ENCODE results near the gene ZNF576.
"Not testable (repeated sequence)": the region's sequence is repeated elsewhere in the genome, so short reads cannot be mapped to it uniquely, and the experiment has no call there.

ZNF576 gene, protein sequence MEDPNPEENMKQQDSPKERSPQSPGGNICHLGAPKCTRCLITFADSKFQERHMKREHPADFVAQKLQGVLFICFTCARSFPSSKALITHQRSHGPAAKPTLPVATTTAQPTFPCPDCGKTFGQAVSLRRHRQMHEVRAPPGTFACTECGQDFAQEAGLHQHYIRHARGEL
- total RNA-seq = 3.6 to 9.4 reads per million in 2 donors

DNA sequence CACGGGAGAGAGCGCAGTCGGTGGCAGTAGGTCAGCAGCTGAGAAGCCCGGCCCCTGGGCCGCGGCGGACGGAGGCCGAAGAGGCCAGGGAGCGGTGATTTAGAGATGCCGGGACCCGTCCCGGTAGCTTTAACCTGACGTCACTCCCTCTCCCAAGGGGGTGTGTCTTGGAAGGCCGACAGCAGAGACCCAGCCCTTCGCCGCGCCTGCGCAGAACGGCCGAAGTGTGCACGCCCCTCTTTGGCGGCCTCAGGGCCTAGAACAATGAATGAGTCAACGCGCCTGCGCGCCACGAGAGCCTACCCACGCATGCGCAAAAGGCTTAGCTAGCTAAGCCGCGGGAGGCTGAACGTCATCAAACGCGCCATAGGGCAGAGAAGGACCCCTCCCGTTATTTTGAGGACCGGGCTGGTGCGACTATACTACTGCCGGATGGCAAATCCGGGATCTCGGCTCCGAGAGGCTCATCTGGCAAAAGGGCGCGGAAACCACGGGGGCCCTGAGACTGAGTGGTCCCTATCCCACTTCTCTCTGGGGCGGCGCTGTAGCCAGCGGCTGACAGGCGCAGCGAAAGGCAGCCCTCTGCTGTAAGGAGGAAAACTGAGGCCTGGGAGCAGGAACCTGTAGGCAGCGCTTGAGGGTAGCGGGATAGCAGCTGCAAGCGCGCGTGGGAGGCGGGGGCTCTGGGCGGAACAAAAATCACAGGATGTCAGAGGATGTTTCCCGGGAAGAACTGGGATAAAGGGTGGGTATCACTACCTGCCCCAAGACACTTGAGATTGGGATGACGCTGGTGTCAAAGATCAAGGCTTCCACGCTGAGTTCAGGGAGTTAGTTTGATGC lies at the start of gene ZNF576, which contains the start of gene IRGQ:
Gene ZNF576 (plus strand): TSS at position 597 of the 843 bp plus-strand sequence. CDS start 514 bp downstream, outside the sequence.
Gene IRGQ (minus strand): TSS at position 136 of the 843 bp plus-strand sequence. CDS start 796 bp downstream, outside the sequence.
- DNase-seq = peak; percentile 100

- not testable (repeated sequence) for DNase-seq
Measured at GRCh38 chr19:43547926-43548325, 48.5 kb upstream of the ZNF576 start.

- no peak for DNase-seq
Measured at GRCh38 chr19:43548706-43549105, 47.7 kb upstream of the ZNF576 start.

- no peak for DNase-seq
Measured at GRCh38 chr19:43551399-43552197, 44.8 kb upstream of the ZNF576 start.

- no peak for DNase-seq
Measured at GRCh38 chr19:43552198-43552450, 44.3 kb upstream of the ZNF576 start.

- DNase-seq = no peak
Measured at GRCh38 chr19:43552616-43553015, 43.8 kb upstream of the ZNF576 start.

DNA sequence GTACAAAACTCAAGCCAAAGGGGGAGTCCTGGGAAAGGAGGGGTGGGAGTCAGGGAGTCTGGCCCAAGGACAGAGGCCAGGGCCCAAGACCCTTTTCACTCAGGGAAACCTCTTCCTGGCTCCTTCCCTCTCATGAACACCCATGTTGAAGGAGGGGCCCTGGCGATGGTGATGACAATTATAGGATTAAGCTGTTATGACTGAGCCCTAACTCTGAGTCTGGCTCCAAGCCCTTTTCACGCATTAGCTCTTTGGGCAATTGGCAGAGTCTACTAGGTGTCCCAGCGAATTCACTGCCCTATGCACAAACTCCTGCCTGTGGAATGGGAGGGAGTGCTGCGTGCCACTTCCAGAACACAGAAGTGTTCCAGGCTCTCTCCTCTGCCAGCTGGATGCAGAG lies 42.7 kb upstream of the ZNF576 start:
- no peak for DNase-seq

- no peak for DNase-seq
Measured at GRCh38 chr19:43554317-43554895, 42.0 kb upstream of the ZNF576 start.

DNA sequence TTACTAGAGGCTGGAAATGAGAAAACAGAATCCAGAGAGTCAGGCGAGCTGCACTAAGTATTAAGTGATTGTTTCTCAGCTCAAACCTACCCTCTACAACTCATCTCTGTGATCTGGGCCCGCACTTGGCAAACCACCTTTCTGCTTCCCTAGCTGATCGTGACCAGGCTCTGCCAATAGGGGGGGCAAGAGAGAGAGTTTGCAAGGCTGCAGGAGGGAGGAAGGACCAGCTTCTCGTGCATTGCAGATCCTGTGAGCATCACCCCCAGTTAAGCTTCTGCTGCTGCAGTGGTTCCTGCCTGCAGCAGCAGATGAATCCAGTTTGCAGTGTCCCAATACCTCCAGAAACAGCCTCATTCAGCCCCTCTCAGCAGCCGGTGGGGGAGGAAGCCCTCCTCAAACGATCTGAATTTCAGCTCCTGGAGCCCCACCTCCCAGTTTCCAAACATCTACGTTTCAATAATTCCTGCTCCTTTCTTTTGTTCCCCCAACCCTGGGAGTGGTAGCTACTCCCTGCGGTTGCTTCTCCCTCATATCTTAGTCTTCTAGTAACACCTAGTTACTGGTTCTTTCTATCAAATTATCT lies 41.1 kb upstream of the ZNF576 start:
- peak; percentile 80 for DNase-seq

DNA sequence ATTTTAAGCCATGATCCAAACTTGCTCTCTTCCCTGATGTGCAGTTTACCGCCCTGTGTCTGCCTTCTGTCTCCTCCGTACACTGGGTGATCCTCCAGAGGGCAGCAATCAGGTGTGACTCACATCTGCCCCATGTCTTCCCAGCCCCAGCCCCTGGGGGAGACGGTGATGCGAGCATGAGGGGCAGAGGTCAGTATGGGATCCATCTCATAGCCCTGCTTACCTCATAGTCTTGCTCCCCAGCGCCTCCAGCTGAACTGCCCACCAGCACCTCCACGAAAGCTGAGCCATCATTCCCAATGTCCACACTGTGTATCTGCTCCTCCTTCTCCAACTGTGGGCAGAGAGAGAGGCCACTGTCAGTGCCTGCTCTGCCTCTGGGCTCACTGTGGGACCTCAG lies 35.7 kb upstream of the ZNF576 start:
- no peak for DNase-seq

GRCh38 chr19:43561139-43561970 lies 35.0 kb upstream of the ZNF576 start:
- no peak for DNase-seq

DNA sequence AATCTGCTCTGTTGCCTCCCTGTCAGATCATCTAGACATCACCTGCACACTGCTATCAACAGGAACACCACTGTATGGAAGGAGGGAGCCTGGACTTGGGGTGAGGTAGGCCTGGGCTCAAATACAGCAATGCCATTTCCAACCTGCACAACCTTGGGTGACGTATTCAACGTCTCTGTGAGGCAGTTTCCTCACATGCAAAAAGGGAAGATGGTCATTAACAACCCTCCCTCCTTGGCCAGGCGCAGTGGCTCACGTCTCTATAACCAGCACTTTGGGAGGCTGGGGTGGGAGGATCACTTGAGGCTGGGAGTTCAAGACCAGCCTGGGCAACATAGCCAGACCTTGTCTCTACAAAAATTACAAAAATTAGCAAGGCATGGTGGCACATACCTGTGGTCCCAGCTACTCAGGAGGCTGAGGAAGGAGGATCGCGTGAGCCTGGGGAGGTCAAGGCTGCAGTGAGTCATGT lies 34.1 kb upstream of the ZNF576 start:
- no peak for DNase-seq

DNA sequence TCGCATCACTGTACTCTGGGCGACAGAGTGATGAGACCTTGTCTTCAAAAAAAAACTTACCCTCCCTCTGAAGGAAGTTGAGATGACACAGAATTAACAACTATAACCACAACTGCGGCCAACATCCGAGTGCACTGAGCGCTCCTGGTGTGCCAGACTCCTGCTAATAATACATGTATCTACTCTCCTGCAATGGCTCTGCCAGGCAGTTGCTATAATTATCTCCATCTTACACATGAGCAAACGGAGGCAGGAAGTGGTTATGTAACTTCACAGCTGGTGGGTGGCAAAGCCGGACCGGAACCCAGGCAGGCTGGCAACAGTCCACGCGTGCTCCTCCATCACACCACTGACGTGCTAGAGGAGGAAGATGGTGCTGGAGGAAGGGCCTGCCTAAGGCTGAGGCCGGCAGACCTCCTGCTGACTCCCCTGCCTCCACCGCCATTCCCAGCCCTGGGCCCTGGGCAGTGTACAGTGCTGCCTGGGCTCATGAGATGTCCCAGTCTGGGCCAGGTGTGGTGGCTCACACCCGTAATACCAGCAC lies 33.6 kb upstream of the ZNF576 start:
- DNase-seq = peak; percentile 55

DNA sequence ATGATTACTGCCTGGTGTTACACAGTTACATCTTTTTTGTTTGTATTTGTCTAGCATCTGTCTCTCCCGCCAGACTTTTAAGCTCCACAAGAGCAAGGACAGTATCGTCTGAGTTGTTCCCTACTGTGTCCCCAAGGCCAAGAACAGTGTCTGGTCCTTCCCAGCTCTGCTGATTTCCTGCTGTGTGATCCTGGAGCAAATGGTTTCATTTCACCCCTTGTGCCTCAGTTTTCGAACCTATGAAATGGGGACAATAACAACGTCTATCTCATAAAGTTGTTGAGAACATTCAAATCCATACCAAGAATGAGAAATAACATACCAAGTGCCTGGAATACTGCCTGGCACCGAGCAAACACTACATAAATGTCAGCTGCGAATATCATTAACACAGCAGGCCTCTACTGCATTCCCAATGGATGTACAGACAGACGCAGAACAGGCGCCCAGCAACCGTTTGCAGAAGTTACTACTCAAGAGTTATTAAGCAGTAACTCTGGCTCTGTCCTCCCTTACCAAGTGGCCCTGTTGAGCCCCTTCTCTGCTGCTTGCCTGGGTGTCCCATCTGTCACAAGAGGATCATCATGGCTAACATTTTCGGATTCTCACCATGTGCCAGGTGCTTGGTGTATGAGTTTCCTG lies 32.5 kb upstream of the ZNF576 start:
- DNase-seq = no peak

- no peak for DNase-seq
Measured at GRCh38 chr19:43564800-43565199, 31.6 kb upstream of the ZNF576 start.

DNA sequence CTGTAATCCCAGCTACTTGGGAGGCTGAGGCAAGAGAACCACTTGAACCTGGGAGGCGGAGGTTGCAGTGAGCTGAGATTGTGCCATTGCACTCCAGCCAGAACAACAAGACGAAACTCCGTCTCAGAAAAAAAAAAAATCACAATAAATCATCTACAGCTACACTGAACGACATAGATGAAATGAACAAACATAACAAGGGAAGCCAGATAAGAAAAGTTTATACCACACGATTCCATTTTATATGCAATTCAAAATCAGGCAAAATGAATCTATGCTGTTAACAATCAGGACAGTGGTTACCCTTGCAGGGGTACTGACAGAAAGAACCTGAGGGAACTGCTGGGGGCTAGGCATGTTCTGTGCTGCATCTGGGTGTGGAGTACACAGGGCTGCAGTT lies 26.7 kb upstream of the ZNF576 start:
- no peak for DNase-seq

DNA sequence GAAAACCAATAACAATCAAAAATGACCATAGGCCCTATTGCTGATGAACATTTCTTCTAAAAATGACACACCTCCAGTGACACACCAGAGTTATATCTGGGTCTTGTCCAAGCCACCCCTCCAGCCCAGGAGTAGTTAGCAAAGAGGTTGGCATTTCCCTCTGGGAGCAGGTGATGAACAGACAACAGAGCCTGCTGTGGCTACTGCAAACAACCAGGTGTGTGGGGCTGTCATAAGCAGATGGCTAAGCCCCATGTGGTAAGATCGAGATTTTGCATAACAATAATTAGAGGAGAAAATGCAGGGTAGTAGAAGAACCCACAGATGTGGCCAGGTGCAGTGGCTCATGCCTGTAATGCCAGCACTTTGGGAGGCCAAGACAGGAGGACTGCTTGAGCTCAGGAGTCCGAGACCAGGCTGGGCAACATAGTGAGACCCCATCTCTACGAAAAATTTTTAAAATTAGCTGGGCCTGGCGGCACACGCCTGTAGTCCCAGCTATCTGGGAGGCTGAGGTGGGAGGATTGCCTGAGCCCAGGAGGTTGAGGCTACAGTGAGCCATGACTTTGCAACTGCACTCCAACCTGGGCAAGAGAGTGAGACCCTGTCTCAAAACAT lies 26.1 kb upstream of the ZNF576 start:
- no peak for DNase-seq

DNA sequence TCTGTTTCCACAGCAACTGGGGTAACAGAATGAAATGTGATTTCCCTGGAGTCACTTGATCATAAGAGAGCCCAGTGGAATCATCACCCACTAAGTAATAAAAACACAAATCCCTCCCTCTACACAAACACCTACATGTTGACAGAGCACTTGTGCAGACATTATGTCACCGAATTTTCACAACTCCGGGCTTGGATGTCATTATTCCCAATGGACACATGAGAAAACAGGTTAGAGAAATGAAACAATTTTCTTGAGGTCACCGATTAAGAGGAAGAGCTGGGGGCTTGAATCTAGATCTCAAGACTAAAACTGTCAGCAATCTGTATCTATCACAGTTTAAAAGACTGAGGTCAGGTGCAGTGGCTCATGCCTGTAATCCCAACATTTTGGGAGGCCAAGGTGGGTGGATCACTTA lies 24.2 kb upstream of the ZNF576 start:
- no peak for DNase-seq

DNA sequence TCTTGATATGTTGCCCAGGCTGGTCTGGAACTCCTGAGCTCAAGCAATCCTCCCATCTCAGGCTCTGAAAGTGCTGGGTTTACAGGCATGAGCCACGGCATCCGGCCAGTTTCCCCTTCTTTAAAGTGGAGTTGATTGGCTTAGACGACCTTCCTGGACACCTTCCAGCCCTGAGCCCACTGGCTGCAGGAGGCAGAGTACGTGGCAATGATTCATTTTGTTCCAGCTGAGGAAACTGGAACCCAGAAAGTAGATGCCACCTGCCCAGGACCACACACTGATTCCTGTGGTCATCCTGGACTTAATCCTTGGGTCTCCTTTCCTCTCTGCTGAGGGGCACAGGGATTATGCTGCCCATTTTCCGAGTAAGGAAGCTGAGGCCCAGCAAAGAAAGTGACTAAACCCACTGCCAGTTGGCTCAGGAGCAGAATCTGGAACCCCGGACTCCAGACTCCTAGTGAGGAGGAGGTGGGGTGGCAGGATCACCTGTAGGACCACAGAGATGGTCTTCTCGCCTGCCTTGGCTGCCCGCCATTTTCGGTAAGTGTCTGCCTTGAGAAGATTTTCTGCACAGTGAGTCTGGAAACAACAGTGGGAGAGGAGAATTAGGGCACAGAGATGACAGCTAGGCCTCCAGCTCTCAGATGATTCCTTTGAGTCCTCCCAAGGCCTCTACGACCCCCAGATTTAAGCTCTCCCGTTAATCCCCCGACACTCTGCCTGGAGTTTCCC lies 21.8 kb upstream of the ZNF576 start:
- DNase-seq = no peak
